Vagina (tissue), 2 donors: ENCODE data around the gene TNNT3.

Experiments used
- POLR2A ChIP-seq, 2 donors: fragments of 450-650 bp; IDR thresholded peaks; one replicate each; pipeline ENCODE4 v1.6.1; 2017; ENCODE audit warnings: antibody characterized with exemption in 2 of 2, mild to moderate bottlenecking in 2 of 2, moderate library complexity in 2 of 2
- TF ChIP-seq, protein P1 (sequence below), 3 experiments: fragments of 450-650 bp in 2 of 3; fragments of 200-600 bp in 1 of 3; sonication (generic) in 1 of 3; IDR thresholded peaks; one replicate each; pipeline ENCODE4 v1.5.1; 2017 to 2019; ENCODE audit warnings: antibody characterized with exemption in 3 of 3, mild to moderate bottlenecking in 2 of 3, moderate library complexity in 2 of 3

DNA sequence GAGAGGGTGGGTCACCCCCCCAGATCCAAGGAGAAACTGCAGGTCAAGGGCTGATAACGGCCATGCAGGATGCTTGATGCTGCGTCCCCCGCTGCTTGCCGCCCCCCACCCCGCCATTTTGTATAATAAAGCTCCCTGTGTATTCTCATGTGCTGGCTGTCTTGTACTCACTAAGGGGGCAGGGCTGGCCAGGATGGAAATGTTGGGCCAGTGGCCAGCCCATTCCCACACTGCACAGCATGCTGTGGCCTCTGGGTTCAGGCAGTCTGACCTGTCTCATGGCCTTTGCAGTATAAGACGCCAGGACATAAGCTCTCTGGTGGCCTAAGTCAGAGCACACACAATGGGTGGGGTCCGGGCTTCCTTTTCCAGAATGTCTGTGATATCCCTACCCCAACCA is 27.4 kb upstream of the TNNT3 start:
- TF ChIP-seq, protein P1, sequence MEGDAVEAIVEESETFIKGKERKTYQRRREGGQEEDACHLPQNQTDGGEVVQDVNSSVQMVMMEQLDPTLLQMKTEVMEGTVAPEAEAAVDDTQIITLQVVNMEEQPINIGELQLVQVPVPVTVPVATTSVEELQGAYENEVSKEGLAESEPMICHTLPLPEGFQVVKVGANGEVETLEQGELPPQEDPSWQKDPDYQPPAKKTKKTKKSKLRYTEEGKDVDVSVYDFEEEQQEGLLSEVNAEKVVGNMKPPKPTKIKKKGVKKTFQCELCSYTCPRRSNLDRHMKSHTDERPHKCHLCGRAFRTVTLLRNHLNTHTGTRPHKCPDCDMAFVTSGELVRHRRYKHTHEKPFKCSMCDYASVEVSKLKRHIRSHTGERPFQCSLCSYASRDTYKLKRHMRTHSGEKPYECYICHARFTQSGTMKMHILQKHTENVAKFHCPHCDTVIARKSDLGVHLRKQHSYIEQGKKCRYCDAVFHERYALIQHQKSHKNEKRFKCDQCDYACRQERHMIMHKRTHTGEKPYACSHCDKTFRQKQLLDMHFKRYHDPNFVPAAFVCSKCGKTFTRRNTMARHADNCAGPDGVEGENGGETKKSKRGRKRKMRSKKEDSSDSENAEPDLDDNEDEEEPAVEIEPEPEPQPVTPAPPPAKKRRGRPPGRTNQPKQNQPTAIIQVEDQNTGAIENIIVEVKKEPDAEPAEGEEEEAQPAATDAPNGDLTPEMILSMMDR (IDR thresholded peaks at IDR 0.05): no peak
- TF ChIP-seq POLR2A (IDR thresholded peaks at IDR 0.05): no peak
